ENCODE results near the gene TUFM. TPM values are rescaled to one million over a fixed set of nuclear protein-coding genes. Genes with fewer than 3 reads are reported as not detected.
"Not testable (repeated sequence)": the region's sequence is repeated elsewhere in the genome, so short reads cannot be mapped to it uniquely, and the experiment has no call there.

TUFM gene
- total and polyA plus RNA-seq, 4 donors, result 67.2 to 154 (median 71.4) TPM

- H3K9me3 ChIP-seq (ENCODE audit: control insufficient read depth, low read length); intact Hi-C loops (cut with DNase I); H3K27ac ChIP-seq (ENCODE audit: low read depth in 1 of 2, low read length in 2 of 2); DNase-seq; H3K27me3 ChIP-seq (ENCODE audit: control insufficient read depth in 1 of 2, insufficient read depth in 2 of 2, low read length in 1 of 2); H3K4me3 ChIP-seq (ENCODE audit: low read length in 2 of 2); ATAC-seq (ENCODE audit: low FRiP score); H3K36me3 ChIP-seq (ENCODE audit: control insufficient read depth in 1 of 2, insufficient read depth in 2 of 2, low read length in 1 of 2); H3K4me1 ChIP-seq (ENCODE audit: control insufficient read depth in 1 of 2, insufficient read depth in 2 of 2, low read length in 2 of 2): not testable (repeated sequence)
- WGBS, 2 donors, result no CpG with 5 or more reads among the region's 11 CpGs
Measured at GRCh38 chr16:28807445-28808120, 38.6 kb downstream of the TUFM start.

GRCh38 chr16:28802235-28803019 lies 43.7 kb downstream of the TUFM start:
- not testable (repeated sequence) for H3K4me3 ChIP-seq (ENCODE audit: low read length in 2 of 2)
- peak in 1 of 2 donors; percentile 69 for DNase-seq

More at GRCh38 chr16:28802235-28803019, 43.7 kb downstream of the TUFM start:
- intact Hi-C loops (cut with DNase I); H3K4me1 ChIP-seq (ENCODE audit: control insufficient read depth in 1 of 2, insufficient read depth in 2 of 2, low read length in 2 of 2); H3K27me3 ChIP-seq (ENCODE audit: control insufficient read depth in 1 of 2, insufficient read depth in 2 of 2, low read length in 1 of 2); H3K36me3 ChIP-seq (ENCODE audit: control insufficient read depth in 1 of 2, insufficient read depth in 2 of 2, low read length in 1 of 2); H3K27ac ChIP-seq (ENCODE audit: low read depth in 1 of 2, low read length in 2 of 2); H3K9me3 ChIP-seq (ENCODE audit: control insufficient read depth, low read length): not testable (repeated sequence)
- WGBS, 2 donors, result 38 to 58% methylated on average over 6 to 9 of the region's 13 CpGs
- ATAC-seq (ENCODE audit: low FRiP score), result peak; percentile 87

Small RNA genes within 50 kb of the gene (microRNA-seq; reads per million reads assigned to microRNA genes)
- gene MIR4721, result 0 reads per million in 2 donors

Other genes starting within 250 kb of the TUFM start
- 1 to 10 TPM in 1 of 2 donors, under 1 TPM in 1; 0.81 to 1.8 TPM for gene SULT1A2, start 249.3 kb downstream of the TUFM start, total RNA-seq
- 1 to 10 TPM in 1 of 2 donors, not detected in 1; 9.8 TPM for gene SULT1A2, start 249.3 kb downstream of the TUFM start, polyA plus RNA-seq
- gene SULT1A1, start 236.3 kb downstream of the TUFM start, total RNA-seq, result 10 to 100 TPM in 1 of 2 donors, 1 to 10 TPM in 1; 6.7 to 29.8 TPM
- gene SULT1A1, start 236.3 kb downstream of the TUFM start, polyA plus RNA-seq, result 10 to 100 TPM in 1 of 2 donors, 1 to 10 TPM in 1; 5.0 to 43.8 TPM
- gene NPIPB8, start 208.3 kb downstream of the TUFM start, total RNA-seq, result 1 to 10 TPM; 2.6 to 8.6 TPM
- gene NPIPB8, start 208.3 kb downstream of the TUFM start, polyA plus RNA-seq, result not detected
- 100 to 1,000 TPM; 338 to 374 TPM for gene EIF3C, start 134.9 kb downstream of the TUFM start, total RNA-seq
- 100 to 1,000 TPM; 246 to 547 TPM for gene EIF3C, start 134.9 kb downstream of the TUFM start, polyA plus RNA-seq
- gene NPIPB9, start 94.6 kb downstream of the TUFM start, total RNA-seq, result 1 to 10 TPM; 2.8 to 4.1 TPM
- under 1 TPM in 1 of 2 donors, not detected in 1; 0.18 TPM for gene NPIPB9, start 94.6 kb downstream of the TUFM start, polyA plus RNA-seq
- 100 to 1,000 TPM in 1 of 2 donors, 10 to 100 TPM in 1; 97.6 to 124 TPM for gene ATXN2L, start 23.3 kb downstream of the TUFM start, total RNA-seq
- 10 to 100 TPM; 22.4 to 54.9 TPM for gene ATXN2L, start 23.3 kb downstream of the TUFM start, polyA plus RNA-seq
- 10 to 100 TPM; 35.5 to 64.2 TPM for gene SH2B1, start 17.5 kb upstream of the TUFM start, total RNA-seq
- gene SH2B1, start 17.5 kb upstream of the TUFM start, polyA plus RNA-seq, result 10 to 100 TPM; 21.2 to 70.1 TPM
- under 1 TPM; 0.36 to 0.97 TPM for gene ATP2A1, start 32.1 kb upstream of the TUFM start, total RNA-seq
- gene ATP2A1, start 32.1 kb upstream of the TUFM start, polyA plus RNA-seq, result under 1 TPM; 0.38 to 0.49 TPM
- 10 to 100 TPM; 11.5 to 18.8 TPM for gene RABEP2, start 78.9 kb upstream of the TUFM start, total RNA-seq
- 10 to 100 TPM; 18.3 to 30.0 TPM for gene RABEP2, start 78.9 kb upstream of the TUFM start, polyA plus RNA-seq
- under 1 TPM; 0.63 to 0.71 TPM for gene CD19, start 85.6 kb upstream of the TUFM start, total RNA-seq
- under 1 TPM in 1 of 2 donors, not detected in 1; 0.10 TPM for gene CD19, start 85.6 kb upstream of the TUFM start, polyA plus RNA-seq
- 10 to 100 TPM; 21.5 to 38.5 TPM for gene NFATC2IP, start 104.6 kb upstream of the TUFM start, total RNA-seq
- 10 to 100 TPM in 1 of 2 donors, 1 to 10 TPM in 1; 6.9 to 37.7 TPM for gene NFATC2IP, start 104.6 kb upstream of the TUFM start, polyA plus RNA-seq
- 10 to 100 TPM; 20.9 to 25.1 TPM for gene SPNS1, start 128.4 kb upstream of the TUFM start, total RNA-seq
- 100 to 1,000 TPM in 1 of 2 donors, 10 to 100 TPM in 1; 11.8 to 112 TPM for gene SPNS1, start 128.4 kb upstream of the TUFM start, polyA plus RNA-seq
- 10 to 100 TPM; 16.7 to 17.8 TPM for gene LAT, start 138.7 kb upstream of the TUFM start, total RNA-seq
- 100 to 1,000 TPM in 1 of 2 donors, 1 to 10 TPM in 1; 9.0 to 155 TPM for gene LAT, start 138.7 kb upstream of the TUFM start, polyA plus RNA-seq